Measurements from ENCODE around the gene LIMS2. TPM values are rescaled to one million over a fixed set of nuclear protein-coding genes. Genes with fewer than 3 reads are reported as not detected.

LIMS2 gene
- total RNA-seq, 1 experiment from 2014 or later: 8.9 TPM

- in situ Hi-C loops (cut with HindIII; ENCODE audit: low pct_unique_long_range_greater_than_20kb, low sequenced_read_pairs) (no loop called here), intact Hi-C loops (cut with micrococcal nuclease; ENCODE audit: unreplicated experiment) (no loop called here)
- Histone ChIP-seq H3K27me3 (ENCODE audit: control insufficient read depth, insufficient read depth, low read length) (no peaks in the 10 kb centered on the region), H3K27ac (ENCODE audit: low read length) (no peak overlapping the region), H3K4me1 (ENCODE audit: control insufficient read depth, insufficient read depth, low read length) (no peaks in the 10 kb centered on the region), H3K36me3 (ENCODE audit: control insufficient read depth, insufficient read depth, low read length) (no peaks in the 10 kb centered on the region), H3K4me3 (ENCODE audit: low read depth in 2 of 2, low read length in 2 of 2) (no peak overlapping the region), H3K9me3 (ENCODE audit: control insufficient read depth, insufficient read depth, low read depth, low read length) (no peaks in the 10 kb centered on the region)
- DNase-seq (ENCODE audit: low read depth, low spot score) (no peak), ATAC-seq (no peak)
- CTCF ChIA-PET: interaction anchor here (0.6 kb wide), 1 partner anchor 338 kb away, joined by 3 read pairs; no protein-coding TSS in a partner anchor
- POLR2A ChIA-PET: no interaction called here
- TF ChIP-seq POLR2AphosphoS5 (IDR thresholded peaks at IDR 0.05; ENCODE audit: low read depth, low read length) (no peak), REST (IDR thresholded peaks at IDR 0.05; ENCODE audit: insufficient read depth in 1 of 2, low read depth in 2 of 2, low read length in 1 of 2) (no peak), SIN3A (IDR thresholded peaks at IDR 0.05; ENCODE audit: borderline replicate concordance, insufficient read depth, low read depth, low read length) (no peak), TCF7L2 (IDR thresholded peaks at IDR 0.05; ENCODE audit: low read depth, low read length) (no peak)
- TF ChIP-seq, protein P1, sequence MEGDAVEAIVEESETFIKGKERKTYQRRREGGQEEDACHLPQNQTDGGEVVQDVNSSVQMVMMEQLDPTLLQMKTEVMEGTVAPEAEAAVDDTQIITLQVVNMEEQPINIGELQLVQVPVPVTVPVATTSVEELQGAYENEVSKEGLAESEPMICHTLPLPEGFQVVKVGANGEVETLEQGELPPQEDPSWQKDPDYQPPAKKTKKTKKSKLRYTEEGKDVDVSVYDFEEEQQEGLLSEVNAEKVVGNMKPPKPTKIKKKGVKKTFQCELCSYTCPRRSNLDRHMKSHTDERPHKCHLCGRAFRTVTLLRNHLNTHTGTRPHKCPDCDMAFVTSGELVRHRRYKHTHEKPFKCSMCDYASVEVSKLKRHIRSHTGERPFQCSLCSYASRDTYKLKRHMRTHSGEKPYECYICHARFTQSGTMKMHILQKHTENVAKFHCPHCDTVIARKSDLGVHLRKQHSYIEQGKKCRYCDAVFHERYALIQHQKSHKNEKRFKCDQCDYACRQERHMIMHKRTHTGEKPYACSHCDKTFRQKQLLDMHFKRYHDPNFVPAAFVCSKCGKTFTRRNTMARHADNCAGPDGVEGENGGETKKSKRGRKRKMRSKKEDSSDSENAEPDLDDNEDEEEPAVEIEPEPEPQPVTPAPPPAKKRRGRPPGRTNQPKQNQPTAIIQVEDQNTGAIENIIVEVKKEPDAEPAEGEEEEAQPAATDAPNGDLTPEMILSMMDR (IDR thresholded peaks at IDR 0.05): no peak
- BruUV-seq (replicated peaks): no TSS peak
Measured at GRCh38 chr2:127661072-127661649, 14.2 kb downstream of the LIMS2 start.

GRCh38 chr2:127660291-127660578 is 15.1 kb downstream of the LIMS2 start:
- ChIA-PET POLR2A (no interaction called here), CTCF (interaction anchor here (0.6 kb wide), 2 partner anchors 34 to 337 kb away, joined by 3 to 4 read pairs; no protein-coding TSS in a partner anchor)
- no peak overlapping the region for H3K27ac ChIP-seq (ENCODE audit: low read length)

More at GRCh38 chr2:127660291-127660578, 15.1 kb downstream of the LIMS2 start:
- Histone ChIP-seq H3K9me3 (ENCODE audit: control insufficient read depth, insufficient read depth, low read depth, low read length) (no peaks in the 10 kb centered on the region), H3K4me3 (ENCODE audit: low read depth in 2 of 2, low read length in 2 of 2) (no peak overlapping the region), H3K4me1 (ENCODE audit: control insufficient read depth, insufficient read depth, low read length) (no peaks in the 10 kb centered on the region), H3K27me3 (ENCODE audit: control insufficient read depth, insufficient read depth, low read length) (no peaks in the 10 kb centered on the region), H3K36me3 (ENCODE audit: control insufficient read depth, insufficient read depth, low read length) (no peaks in the 10 kb centered on the region)
- no peak for TF ChIP-seq REST (IDR thresholded peaks at IDR 0.05; ENCODE audit: insufficient read depth in 1 of 2, low read depth in 2 of 2, low read length in 1 of 2)
- no peak for TF ChIP-seq TCF7L2 (IDR thresholded peaks at IDR 0.05; ENCODE audit: low read depth, low read length)
- TF ChIP-seq, protein P1 (IDR thresholded peaks at IDR 0.05): no peak
- TF ChIP-seq SIN3A (IDR thresholded peaks at IDR 0.05; ENCODE audit: borderline replicate concordance, insufficient read depth, low read depth, low read length): no peak
- no peak for TF ChIP-seq POLR2AphosphoS5 (IDR thresholded peaks at IDR 0.05; ENCODE audit: low read depth, low read length)
- ATAC-seq: no peak
- intact Hi-C loops (cut with micrococcal nuclease; ENCODE audit: unreplicated experiment) (no loop called here), in situ Hi-C loops (cut with HindIII; ENCODE audit: low pct_unique_long_range_greater_than_20kb, low sequenced_read_pairs) (no loop called here)
- DNase-seq (ENCODE audit: low read depth, low spot score): no peak
- no TSS peak for BruUV-seq (replicated peaks)

Data from Panc1 (cell line).